Transverse colon (tissue), 4 donors: Measurements from ENCODE around the gene GALNT1. TPM values are rescaled to one million over a fixed set of nuclear protein-coding genes. Genes with fewer than 3 reads are reported as not detected.
"Not testable (repeated sequence)": the region's sequence is repeated elsewhere in the genome, so short reads cannot be mapped to it uniquely, and the experiment has no call there.

Source experiments
- DNase-seq: peaks from one replicate; pipeline ENCODE4 v3.0.0-alpha.2; 2019
- H3K27ac ChIP-seq, 4 donors: fragments of 200-600 bp; sonication (generic); 2 replicates each; pipeline ENCODE4 v1.5.1; 2016 to 2018; ENCODE audit warnings: inconsistent platforms in 4 of 4
- H3K27me3 ChIP-seq: fragments of 200-600 bp; sonication (generic); 2 replicates; pipeline ENCODE4 v1.5.1; 2017; ENCODE audit warnings: inconsistent platforms
- H3K36me3 ChIP-seq, 4 donors: fragments of 200-600 bp; sonication (generic); 2 replicates each; pipeline ENCODE4 v1.5.1; 2017 to 2019; ENCODE audit warnings: inconsistent platforms in 4 of 4
- H3K4me1 ChIP-seq, 4 donors: fragments of 200-600 bp; sonication (generic); 2 replicates each; pipeline ENCODE4 v1.5.1; 2017 to 2020; ENCODE audit warnings: inconsistent platforms in 4 of 4
- H3K4me3 ChIP-seq, 4 donors: fragments of 200-600 bp; sonication (generic); 1 replicate in 1 of 4; 2 replicates in 3 of 4; pipeline versions ENCODE4 v1.5.1 to v1.6.1; 2017 to 2019; ENCODE audit warnings: inconsistent platforms in 4 of 4
- H3K9me3 ChIP-seq, 2 donors: fragments of 200-600 bp; sonication (generic); 2 replicates each; pipeline ENCODE4 v1.5.1; 2017 to 2019; ENCODE audit warnings: inconsistent platforms in 2 of 2
- EP300 ChIP-seq: sonication (generic); formaldehyde crosslinking; IDR thresholded peaks from one replicate; pipeline ENCODE4 v1.6.1; 2017; ENCODE audit warnings: antibody characterized with exemption, low read depth
- POLR2A ChIP-seq: fragments of 450-650 bp; IDR thresholded peaks from one replicate; pipeline ENCODE4 v1.6.1; 2016; ENCODE audit warnings: antibody characterized with exemption, mild to moderate bottlenecking, moderate library complexity
- POLR2AphosphoS5 ChIP-seq, 3 donors: sonication (generic); formaldehyde crosslinking; IDR thresholded peaks; one replicate each; pipeline ENCODE4 v1.6.1; 2016; ENCODE audit warnings: antibody characterized with exemption in 3 of 3
- WGBS, 2 donors: methylation state at CpG; one replicate each; pipeline ENCODE4 v1.1.5; 2018; ENCODE audit warnings: low coverage in 1 of 2; 5-methylcytosine and 5-hydroxymethylcytosine counted together
- in situ Hi-C, 4 donors: fragments of 200-750 bp; cut with MboI; loops; one replicate each; pipeline versions ENCODE4 v1.15.0 to v1.15.1; 2017; ENCODE audit warnings: low sequenced_read_pairs in 3 of 4, low pct_ligation_motif_present in 1 of 4, low pct_unique_long_range_greater_than_20kb in 1 of 4
- intact Hi-C: fragments of 100-400 bp; cut with DNase I; formaldehyde crosslinking; loops from one replicate; pipeline ENCODE4 v1.15.1; 2023; ENCODE audit warnings: low total_unique reads
- total RNA-seq, 4 donors: library from RNA; depleted of rRNA; stranded (reverse); fragments of >200 nt; gene quantifications; one replicate each; pipeline ENCODE4 v1.1.0, GENCODE V29; 2016
- TF ChIP-seq, protein P1 (sequence below), 5 experiments: fragments of 200-600 bp in 3 of 5; fragments of 450-650 bp in 2 of 5; sonication (generic) in 3 of 5; IDR thresholded peaks; 1 replicate in 2 of 5; 2 replicates in 3 of 5; pipeline ENCODE4 v1.5.1; 2016 to 2017; ENCODE audit warnings: antibody characterized with exemption in 5 of 5, inconsistent platforms in 3 of 5, mild to moderate bottlenecking in 2 of 5, moderate library complexity in 1 of 5

GALNT1 gene
- total RNA-seq, 4 donors from 2014 or later: 21.7 to 86.8 (median 57.6) TPM

DNA sequence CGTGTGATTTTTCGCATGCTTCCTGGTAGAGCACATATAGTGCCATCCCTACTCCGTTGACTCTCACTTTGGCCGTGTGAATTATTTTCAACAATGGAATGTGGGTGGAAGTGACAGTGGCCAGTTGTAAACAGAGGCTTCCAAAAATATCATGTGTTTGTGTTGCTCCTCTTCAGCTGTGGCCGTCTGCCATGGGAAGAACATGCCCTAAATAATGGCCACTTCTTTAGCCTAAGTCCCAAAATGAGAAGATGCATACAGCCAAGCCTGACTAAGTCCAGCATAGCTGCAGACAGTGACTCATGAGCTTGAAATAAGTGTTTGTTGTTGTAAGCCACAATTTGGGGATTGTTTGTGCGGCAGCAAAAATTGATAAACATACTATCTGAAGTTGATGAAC, 8.9 kb upstream of the GALNT1 start:
- Histone ChIP-seq H3K4me1 (peaks cover 0 to 9% (median 2%) of the 10 kb centered on the region in 4 donors), H3K4me3 (no peak overlapping the region), H3K9me3 (no peaks in the 10 kb centered on the region), H3K27me3 (no peaks in the 10 kb centered on the region), H3K36me3 (no peaks in the 10 kb centered on the region), H3K27ac (no peak overlapping the region)
- intact Hi-C loops: no loop called here
- in situ Hi-C loops: no loop called here
- no peak for DNase-seq
- WGBS, 2 donors: 78 to 87% methylated on average over 4 to 6 of the region's 6 CpGs
- TF ChIP-seq, protein P1, sequence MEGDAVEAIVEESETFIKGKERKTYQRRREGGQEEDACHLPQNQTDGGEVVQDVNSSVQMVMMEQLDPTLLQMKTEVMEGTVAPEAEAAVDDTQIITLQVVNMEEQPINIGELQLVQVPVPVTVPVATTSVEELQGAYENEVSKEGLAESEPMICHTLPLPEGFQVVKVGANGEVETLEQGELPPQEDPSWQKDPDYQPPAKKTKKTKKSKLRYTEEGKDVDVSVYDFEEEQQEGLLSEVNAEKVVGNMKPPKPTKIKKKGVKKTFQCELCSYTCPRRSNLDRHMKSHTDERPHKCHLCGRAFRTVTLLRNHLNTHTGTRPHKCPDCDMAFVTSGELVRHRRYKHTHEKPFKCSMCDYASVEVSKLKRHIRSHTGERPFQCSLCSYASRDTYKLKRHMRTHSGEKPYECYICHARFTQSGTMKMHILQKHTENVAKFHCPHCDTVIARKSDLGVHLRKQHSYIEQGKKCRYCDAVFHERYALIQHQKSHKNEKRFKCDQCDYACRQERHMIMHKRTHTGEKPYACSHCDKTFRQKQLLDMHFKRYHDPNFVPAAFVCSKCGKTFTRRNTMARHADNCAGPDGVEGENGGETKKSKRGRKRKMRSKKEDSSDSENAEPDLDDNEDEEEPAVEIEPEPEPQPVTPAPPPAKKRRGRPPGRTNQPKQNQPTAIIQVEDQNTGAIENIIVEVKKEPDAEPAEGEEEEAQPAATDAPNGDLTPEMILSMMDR (IDR thresholded peaks at IDR 0.05): no peak
- TF ChIP-seq POLR2A: no peak

DNA sequence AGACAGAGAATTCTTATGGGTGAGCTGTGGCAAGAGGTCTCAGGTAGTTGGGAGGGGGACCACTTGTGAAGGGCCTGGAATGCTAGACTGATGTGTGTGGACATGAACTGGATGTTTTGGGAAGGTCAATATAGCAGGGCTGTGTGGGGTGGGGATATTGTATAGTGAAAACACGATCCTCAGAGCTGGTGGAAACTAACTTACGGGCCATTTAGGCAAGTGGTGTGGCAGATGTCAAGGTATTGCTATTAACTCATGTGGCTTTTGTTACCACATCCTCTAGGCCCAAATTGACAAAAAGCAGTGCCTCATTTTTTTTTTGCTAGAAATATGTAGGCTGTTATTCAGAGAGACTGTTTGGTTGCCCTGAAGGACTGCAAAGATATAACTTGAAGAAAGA, 8.0 kb upstream of the GALNT1 start:
- Histone ChIP-seq H3K9me3 (no peaks in the 10 kb centered on the region), H3K36me3 (no peaks in the 10 kb centered on the region), H3K27me3 (no peaks in the 10 kb centered on the region), H3K4me3 (no peak overlapping the region), H3K27ac (no peak overlapping the region), H3K4me1 (peaks cover 0 to 15% (median 5%) of the 10 kb centered on the region in 4 donors)
- intact Hi-C loops: no loop called here
- no peak for DNase-seq
- TF ChIP-seq POLR2A (no peak), POLR2AphosphoS5 (IDR thresholded peaks at IDR 0.05) (no peak), EP300 (no peak)
- TF ChIP-seq, protein P1 (IDR thresholded peaks at IDR 0.05): no peak
- in situ Hi-C loops: no loop called here
- 72 to 86% methylated on average over 1 to 2 of the region's 2 CpGs for WGBS, 2 donors

DNA sequence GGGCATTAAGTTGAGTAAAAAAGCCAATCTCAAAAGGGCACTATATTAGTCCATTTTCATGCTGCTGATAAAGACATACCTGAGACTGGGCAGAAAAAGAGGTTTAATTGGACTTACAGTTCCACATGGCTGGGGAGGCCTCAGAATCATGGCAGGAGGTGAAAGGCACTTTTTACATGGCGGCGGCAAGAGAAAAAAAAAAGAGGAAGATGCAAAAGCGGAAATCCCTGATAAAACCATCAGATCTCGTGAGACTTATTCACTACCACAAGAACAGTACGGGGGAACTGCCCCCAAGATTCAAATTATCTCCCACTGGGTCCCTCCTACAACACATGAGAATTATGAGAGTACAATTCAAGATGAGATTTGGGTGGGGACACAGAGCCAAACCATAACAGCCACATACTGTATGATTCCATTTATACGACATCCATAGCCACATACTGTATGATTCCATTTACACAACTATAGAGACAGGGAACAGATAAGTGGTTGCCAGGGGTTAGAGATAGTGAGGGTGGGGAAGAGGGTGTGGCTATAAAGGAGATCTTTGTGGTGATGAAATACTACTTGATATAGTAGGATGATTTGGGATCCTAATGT, 5.2 kb upstream of the GALNT1 start:
- H3K36me3 ChIP-seq, DNase-seq, intact Hi-C loops, H3K4me3 ChIP-seq, H3K9me3 ChIP-seq, H3K27me3 ChIP-seq, in situ Hi-C loops, H3K27ac ChIP-seq: not testable (repeated sequence)
- WGBS, 2 donors: 91 to 100% methylated on average over 3 to 6 of the region's 6 CpGs
- peaks cover 0 to 26% (median 22%) of the 10 kb centered on the region in 4 donors for H3K4me1 ChIP-seq

- TF ChIP-seq POLR2A: no peak
- no peak for TF ChIP-seq POLR2AphosphoS5 (IDR thresholded peaks at IDR 0.05)
- TF ChIP-seq EP300: no peak
- TF ChIP-seq, protein P1 (IDR thresholded peaks at IDR 0.05): no peak
- no peaks in the 10 kb centered on the region for H3K9me3 ChIP-seq
- intact Hi-C loops (no loop called here), in situ Hi-C loops (no loop called here)
- no peak overlapping the region for H3K27ac ChIP-seq
- H3K36me3 ChIP-seq: no peaks in the 10 kb centered on the region
- 79 to 92% methylated on average over 2 to 8 of the region's 8 CpGs for WGBS, 2 donors
- no peak overlapping the region for H3K4me3 ChIP-seq
- DNase-seq: no peak
- peaks cover 0 to 26% (median 24%) of the 10 kb centered on the region in 4 donors for H3K4me1 ChIP-seq
- H3K27me3 ChIP-seq: no peaks in the 10 kb centered on the region
Observed at GRCh38 chr18:35577045-35577848, 4.3 kb upstream of the GALNT1 start.
